ENCODE results near the gene USP30. TPM values are rescaled to one million over a fixed set of nuclear protein-coding genes. Genes with fewer than 3 reads are reported as not detected.

Gene USP30
- total and polyA plus RNA-seq, 3 donors from 2014 or later = 36.3 to 53.1 (median 49.5) TPM

GRCh38 chr12:109069307-109070271 lies 17.2 kb downstream of the USP30 start:
- Histone ChIP-seq H3K36me3 (ENCODE audit: low read depth, missing control alignments) (no peaks in the 10 kb centered on the region), H3K9me3 (no peaks in the 10 kb centered on the region), H3K4me3 (no peak overlapping the region), H3K4me1 (no peaks in the 10 kb centered on the region), H3K27ac (no peak overlapping the region), H3K27me3 (no peaks in the 10 kb centered on the region)
- no peak for TF ChIP-seq POLR2A (IDR thresholded peaks at IDR 0.05)
- no peak for TF ChIP-seq CTCF (IDR thresholded peaks at IDR 0.05)
- DNase-seq = no peak
- intact Hi-C loops (cut with DNase I; ENCODE audit: low total_unique reads) = no loop called here
- 85 to 87% methylated on average over 17 of the region's 17 CpGs for WGBS, 2 donors

GRCh38 chr12:109074866-109075265 lies 22.5 kb downstream of the USP30 start:
- Histone ChIP-seq H3K27me3 (no peaks in the 10 kb centered on the region), H3K4me3 (no peak overlapping the region), H3K4me1 (no peaks in the 10 kb centered on the region), H3K9me3 (no peaks in the 10 kb centered on the region), H3K36me3 (ENCODE audit: low read depth, missing control alignments) (no peaks in the 10 kb centered on the region), H3K27ac (no peak overlapping the region)
- no peak for TF ChIP-seq CTCF (IDR thresholded peaks at IDR 0.05)
- TF ChIP-seq POLR2A (IDR thresholded peaks at IDR 0.05) = no peak
- no peak for DNase-seq
- intact Hi-C loops (cut with DNase I; ENCODE audit: low total_unique reads) = no loop called here

- H3K9me3 ChIP-seq = no peaks in the 10 kb centered on the region
- 94% methylated on average over 14 of the region's 14 CpGs for WGBS, 2 donors
- intact Hi-C loops (cut with DNase I; ENCODE audit: low total_unique reads) = no loop called here
- no peak overlapping the region for H3K27ac ChIP-seq
- H3K36me3 ChIP-seq (ENCODE audit: low read depth, missing control alignments) = no peaks in the 10 kb centered on the region
- H3K4me3 ChIP-seq = no peak overlapping the region
- no peaks in the 10 kb centered on the region for H3K4me1 ChIP-seq
- TF ChIP-seq POLR2A (IDR thresholded peaks at IDR 0.05) (no peak), CTCF (IDR thresholded peaks at IDR 0.05) (no peak)
- H3K27me3 ChIP-seq = no peaks in the 10 kb centered on the region
- DNase-seq = no peak
Measured at GRCh38 chr12:109082751-109083150, 30.4 kb downstream of the USP30 start.

GRCh38 chr12:109084425-109084824 lies 32.0 kb downstream of the USP30 start:
- no peak for DNase-seq
- TF ChIP-seq POLR2A (IDR thresholded peaks at IDR 0.05) (no peak), CTCF (IDR thresholded peaks at IDR 0.05) (no peak)
- Histone ChIP-seq H3K27ac (no peak overlapping the region), H3K27me3 (no peaks in the 10 kb centered on the region), H3K4me1 (no peaks in the 10 kb centered on the region), H3K36me3 (ENCODE audit: low read depth, missing control alignments) (no peaks in the 10 kb centered on the region), H3K4me3 (no peak overlapping the region), H3K9me3 (no peaks in the 10 kb centered on the region)
- 93 to 100% methylated on average over 2 of the region's 2 CpGs for WGBS, 2 donors
- intact Hi-C loops (cut with DNase I; ENCODE audit: low total_unique reads) = no loop called here

GRCh38 chr12:109085590-109085989 lies 33.2 kb downstream of the USP30 start:
- Histone ChIP-seq H3K9me3 (no peaks in the 10 kb centered on the region), H3K4me1 (no peaks in the 10 kb centered on the region), H3K36me3 (ENCODE audit: low read depth, missing control alignments) (no peaks in the 10 kb centered on the region), H3K4me3 (no peak overlapping the region), H3K27ac (no peak overlapping the region), H3K27me3 (no peaks in the 10 kb centered on the region)
- WGBS, 2 donors = 91 to 93% methylated on average over 9 to 11 of the region's 11 CpGs
- TF ChIP-seq POLR2A (IDR thresholded peaks at IDR 0.05) = no peak
- TF ChIP-seq CTCF (IDR thresholded peaks at IDR 0.05) = no peak
- intact Hi-C loops (cut with DNase I; ENCODE audit: low total_unique reads) = no loop called here
- no peak for DNase-seq

Data from testis (tissue), 3 donors.